Activated CD4-positive, alpha-beta T cell treated with anti-CD3 and anti-CD28 coated beads for 24 hours (primary cell): ENCODE data around the gene SRC.

ENCODE experiments used
- DNase-seq, 2 donors: peaks; one replicate each; pipeline ENCODE4 v3.0.0-alpha.2; 2020; ENCODE audit warnings: low read depth in 2 of 2

Gene SRC

DNA sequence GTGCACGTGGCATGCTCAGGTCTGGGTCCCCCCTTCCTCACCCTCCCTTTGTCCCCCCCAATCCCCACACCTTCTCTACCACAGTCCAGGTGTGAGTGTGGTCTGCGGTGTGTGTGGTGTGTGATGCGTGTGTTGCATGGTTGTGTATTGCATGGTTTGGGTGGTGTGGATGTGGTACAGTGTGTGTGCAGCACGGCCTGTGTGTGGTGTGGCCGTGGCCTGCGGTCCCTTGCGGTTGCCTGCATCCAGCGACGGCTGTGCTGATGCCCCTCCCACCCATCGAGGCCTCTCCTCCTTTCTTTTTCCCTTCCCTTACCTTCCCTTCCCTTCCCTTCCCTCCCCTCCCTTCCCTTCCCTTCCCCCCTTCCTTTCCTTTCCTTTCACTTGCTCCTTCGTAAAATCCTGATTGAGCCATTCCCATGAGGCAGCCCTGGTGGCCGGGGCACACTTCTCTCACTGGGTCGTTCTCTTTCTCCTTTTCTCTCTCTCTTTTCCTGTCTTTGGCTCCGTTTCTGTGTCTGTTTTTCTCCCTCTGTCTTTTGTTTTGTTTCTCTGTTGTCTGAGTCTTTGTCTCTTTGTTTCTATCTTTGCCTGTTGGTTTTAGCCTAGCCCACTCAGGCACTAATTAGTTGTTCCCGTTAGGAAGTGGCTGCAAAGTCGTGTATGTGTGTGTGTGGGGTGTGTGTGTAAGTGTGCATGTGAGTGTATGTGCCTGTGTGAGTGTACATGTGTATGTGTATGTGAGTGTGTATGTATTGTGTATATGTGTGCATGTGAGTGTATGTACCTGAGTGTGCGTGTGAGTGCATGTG, 65.7 kb downstream of the SRC start:
- DNase-seq, result no peak

DNA sequence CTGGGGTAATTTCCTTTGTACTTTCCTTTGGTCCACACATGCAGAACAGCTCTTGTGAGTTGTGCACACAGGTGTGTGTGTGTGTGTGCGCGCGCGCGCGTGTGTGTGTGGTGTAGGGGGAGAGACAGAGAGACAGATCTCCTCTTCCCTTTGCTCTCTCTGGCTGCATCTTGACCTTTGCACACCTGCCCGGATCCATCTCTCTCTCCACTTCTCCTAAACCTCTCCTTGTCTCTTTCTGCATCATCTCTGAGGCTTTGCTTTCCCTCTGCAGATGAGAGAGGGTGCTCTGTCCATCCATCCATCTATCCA, 67.0 kb downstream of the SRC start:
- no peak for DNase-seq

DNA sequence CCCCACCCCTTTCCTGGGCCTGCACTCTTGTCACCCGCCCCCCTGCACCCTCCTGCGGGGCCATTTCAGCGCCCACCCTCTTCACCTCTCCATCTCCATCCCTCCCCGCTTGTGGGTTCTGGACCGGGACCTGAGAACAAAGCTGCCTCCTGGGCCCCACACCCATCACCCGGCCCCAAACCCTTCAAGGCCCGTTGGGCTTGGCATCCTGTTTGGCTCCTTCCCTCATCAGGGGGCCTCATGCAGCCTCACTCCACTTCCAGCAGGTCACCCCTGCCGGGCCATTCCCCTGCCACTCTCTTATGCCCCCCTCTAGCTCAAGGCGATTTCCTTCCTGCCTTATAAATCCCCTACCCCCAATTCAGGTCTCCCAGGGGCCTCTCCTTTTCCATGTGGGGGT, 67.4 kb downstream of the SRC start:
- no peak for DNase-seq

DNA sequence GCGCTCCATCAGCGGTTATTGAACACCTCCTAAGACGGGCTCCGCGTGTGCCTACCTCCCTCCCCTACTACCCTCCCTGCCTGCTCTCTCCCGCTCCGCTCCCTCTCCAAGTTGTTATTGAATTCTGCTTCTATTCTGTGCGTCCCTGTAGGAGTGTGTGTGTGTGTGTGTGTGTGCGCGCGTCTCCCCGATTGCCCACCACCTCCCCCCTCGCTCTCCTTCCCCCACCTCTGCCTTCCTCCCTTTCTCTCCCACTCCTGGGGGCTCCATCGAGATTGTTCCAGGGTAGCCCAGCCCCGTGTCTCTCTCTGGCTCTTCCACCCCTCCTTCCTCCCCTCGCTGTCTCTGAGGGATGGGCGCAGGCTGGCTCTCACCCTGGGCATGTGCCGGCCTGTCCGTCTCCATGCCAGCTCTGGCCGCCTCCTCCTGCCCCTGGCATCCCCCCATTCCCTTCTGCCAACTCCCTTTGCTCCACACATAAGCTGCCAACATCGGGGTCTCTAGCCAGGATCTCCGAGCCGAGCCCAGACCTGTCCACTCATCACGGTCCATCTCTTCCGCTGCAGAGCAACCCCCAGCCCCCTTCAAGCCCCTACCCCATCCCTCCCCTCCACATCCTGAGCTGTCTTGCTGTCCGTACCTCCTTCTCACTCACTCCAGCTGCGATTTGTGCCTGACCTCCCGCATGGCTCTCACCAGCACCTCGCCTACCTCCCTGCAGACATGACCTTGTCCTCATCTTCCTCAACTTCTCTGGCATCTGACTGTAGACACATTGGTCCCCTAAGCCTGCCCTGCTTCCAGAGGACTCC, 68.5 kb downstream of the SRC start:
- DNase-seq, result no peak

DNA sequence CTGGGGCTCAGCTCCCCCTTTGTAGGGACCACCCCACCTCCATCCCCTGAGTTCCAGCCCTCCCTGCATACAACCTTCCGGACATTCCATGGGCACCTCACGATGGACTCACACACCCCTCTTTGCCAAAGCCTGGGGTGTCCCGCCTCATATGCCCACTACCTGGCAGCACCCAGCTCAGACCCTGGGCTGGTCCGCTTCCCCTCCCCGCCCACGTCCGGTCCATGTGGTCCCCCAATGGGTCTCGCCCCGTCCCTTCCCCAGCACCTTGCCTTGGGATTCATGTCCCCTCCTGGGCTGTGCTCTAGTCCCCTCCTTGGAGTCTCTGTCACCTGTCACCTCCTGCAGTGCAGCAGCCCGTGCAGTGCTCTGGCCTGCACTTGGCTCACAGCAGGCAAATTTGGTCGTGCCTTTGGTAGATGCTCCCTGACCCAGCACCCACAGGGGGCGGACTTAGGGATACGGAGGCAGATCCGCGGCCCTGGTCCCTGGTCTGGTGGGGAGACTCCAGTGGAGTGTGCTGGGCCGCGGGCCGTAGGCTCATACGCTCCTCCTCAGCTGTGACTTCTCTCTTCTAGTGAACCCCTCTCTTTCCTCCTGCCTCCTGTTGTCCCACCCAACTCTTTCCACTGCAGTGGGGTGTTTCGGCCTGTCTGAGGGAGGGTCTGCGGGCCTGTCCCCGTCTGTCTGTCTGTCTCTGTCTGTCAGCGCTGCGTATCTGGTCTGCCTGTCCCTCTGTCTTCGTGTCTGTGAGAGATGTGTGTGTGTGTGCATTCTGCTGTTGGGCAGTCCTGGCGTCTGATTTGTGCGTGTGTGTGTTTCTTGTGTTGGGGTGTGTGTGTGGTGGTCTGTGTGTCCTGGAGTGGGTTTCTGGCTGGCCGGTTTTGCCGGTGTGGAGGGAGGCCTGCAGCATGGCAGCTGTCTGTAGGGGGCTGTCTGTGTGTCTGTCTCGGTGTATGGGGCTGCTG, 69.5 kb downstream of the SRC start:
- DNase-seq, result no peak

DNA sequence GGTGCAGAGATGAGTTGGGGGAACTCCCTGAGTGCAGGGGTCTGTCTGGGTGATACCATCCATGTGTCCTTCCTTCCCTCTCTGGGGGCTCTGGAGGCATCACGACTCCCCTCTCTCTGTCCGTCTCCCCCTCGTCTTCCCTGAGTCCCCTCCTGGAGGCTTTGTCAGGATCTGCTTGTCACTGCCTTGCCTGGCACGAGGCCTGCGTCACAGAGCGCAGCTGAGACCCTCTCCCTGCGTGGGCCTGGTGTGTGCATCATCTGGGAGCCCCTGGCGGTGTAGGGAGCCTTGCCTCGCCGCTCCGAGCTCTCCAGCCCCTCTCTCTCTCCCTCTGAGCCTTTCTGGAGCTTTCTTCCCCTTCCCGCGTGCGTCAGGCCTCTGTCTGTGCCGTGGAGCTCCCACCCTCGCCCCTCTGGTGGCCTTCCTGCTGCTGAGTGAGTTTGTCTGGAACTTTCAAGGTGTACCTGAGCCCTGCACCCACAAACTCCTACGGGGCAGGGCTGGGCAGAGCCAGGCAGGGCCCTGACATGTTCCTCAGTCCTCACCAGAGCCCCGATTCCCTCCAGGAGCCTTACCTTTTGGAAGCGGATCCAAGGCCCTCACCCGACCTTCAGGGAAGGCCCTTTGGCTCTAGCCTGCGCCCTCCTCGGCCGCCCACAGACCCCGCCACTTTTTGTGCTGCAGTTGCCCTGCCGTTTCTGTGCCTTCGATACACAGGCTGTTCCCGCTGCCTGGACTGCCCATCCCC, 70.3 kb downstream of the SRC start:
- no peak for DNase-seq

DNA sequence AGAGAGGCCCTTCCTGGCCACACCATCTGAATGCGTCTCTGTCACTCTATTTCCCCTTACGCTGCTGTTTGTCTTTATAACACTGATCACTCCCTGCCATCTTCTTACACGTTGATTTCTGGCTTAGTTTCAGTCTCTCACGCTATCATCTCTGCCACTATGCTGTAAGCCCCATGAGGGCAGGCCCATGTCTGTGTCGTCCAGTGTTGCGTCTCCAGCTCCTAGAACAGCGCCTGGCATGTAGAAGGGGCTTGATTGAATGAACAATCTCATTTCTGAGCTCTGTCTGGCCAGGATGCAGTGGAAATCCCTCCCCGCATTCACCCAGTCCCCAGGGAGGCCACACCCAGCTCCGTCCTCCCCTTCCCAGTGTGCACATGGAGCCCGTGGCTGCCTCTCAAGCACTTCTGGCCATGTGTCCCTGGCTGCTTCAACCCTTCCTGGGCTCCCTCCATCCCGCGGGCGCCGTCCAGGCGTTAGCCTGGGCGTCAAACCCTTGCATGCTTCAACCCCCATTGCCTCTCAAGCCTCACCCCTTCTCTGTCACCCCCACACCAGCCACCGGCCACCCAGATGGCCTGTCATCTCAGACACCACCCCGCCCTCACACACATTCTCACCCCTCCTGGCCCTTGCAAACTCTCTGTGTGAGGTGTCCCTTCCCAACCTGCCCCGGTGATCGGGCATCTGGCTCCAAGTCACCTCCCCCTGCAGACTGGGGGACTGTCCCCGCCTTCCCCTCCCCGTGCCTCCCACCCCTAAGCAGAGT, 71.1 kb downstream of the SRC start:
- DNase-seq, result no peak

DNA sequence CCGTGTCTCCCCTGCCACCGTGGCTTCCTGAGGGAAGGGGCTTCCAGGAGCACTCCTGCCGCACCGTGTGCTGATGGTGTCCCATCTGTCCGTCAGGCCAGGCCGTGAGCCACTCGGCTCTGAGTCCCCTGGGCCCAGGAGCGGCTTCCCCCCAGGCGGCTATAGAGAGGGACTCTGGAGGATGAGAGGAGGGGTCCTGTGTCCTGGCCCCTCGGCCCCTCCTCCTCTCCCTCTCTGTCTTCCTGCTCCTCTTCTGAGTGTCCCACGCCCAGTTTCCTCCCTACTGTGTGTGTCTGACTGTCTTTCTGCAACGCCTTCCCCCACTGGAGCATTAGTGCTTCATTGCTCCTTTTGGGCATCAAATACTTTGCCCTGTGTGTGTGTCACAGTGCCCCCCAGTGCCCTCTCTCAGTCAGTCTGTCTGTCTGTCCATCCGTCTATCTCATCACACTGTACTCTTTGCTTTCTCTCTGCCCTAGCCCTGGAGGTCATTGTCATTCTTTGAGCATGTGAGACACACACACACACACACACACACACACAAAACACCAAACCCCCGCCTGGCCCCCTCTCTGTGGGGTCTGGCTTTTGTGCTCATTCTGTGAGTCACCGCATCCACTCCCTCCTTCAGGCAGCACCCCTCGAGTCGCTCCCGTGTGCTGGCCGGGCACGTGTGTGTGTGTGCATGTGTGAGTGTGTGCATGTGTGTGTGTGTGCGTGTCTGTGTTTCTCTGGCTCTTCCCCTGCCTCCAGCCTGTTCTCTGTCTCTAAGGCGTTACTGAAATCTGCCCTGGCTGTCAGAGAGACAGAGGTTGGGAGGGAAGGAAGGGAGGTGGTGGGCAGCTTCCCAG, 71.9 kb downstream of the SRC start:
- DNase-seq, result no peak

DNA sequence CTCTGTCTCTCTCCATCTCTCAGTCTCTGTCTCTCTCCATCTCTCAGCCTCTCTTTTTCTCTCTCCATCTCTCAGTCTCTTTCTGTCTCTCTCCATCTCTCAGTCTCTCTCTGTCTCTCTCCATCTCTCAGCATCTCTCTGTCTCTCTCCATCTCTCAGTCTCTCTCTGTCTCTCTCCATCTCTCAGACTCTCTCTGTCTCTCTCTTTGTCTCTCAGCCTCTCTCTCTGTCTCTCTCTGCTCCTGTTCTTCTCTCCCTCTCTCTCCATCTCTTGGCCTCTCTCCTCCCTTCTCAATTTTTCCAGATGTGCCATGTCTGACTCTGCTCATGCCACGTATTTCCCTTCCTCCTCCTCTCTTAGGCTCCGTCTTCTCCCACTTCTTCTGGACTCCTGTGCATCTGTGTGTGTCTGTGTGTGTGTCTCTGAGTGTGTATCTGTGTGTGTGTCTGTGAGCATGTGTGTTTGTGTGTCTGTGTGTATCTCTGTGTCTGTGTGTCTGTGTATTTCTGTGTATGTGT, 72.7 kb downstream of the SRC start:
- no peak for DNase-seq

DNA sequence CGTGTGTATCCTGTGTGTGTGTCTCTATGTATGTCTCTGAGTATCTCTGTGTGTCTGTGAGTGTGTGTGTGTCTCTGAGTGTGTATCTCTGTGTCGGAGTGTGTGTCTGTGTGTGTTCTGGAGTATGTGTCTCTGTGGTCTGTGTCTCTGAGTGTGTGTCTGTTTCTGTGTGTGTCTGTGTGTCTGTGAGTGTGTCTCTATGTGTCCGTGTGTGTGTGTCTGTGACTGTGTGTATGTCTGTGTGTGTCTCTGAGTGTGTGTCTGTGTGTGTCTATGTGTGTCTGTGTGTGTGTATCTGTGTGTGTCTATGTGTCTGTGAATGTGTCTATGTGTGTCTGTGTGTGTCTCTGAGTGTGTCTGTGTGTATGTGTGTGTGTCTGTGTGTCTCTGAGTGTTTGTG, 73.4 kb downstream of the SRC start:
- no peak for DNase-seq

DNA sequence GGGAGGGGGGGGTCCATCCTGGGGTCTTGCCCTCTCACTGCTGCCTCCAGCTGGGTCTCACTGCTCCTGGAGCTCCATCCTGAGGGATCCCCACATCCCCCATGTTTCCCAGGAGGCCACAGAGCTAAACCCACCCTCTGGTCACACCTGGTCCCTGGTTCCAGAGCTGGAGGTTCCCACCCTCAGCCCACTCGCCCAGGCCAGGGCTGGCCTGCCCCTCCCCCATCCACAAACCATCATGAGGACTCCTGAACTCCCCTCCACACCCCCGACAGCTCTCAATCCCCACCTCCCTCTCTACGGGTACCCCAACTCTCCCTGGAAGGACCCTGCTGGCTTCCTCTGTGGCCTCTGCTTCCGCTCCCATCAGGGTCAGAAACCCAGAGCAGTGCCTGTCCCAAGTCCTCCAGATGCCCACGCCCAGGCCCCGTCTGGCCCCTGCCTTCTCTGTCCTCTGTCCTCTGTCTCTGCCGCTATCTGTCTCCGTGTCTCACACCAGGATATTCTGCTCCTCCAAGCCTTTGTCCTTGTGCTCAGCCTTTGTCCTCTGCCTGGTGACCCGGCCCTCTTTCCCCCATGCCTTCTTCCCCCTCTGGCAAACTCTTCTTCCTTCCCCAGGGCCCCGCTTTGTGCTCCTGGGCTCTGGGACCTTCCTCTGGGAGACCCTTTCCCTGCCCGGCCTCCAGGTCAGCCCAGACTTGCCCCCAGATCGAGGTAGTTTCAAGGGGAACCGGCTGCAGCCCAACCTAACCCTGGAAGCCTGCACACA, 74.0 kb downstream of the SRC start:
- DNase-seq, result no peak

DNA sequence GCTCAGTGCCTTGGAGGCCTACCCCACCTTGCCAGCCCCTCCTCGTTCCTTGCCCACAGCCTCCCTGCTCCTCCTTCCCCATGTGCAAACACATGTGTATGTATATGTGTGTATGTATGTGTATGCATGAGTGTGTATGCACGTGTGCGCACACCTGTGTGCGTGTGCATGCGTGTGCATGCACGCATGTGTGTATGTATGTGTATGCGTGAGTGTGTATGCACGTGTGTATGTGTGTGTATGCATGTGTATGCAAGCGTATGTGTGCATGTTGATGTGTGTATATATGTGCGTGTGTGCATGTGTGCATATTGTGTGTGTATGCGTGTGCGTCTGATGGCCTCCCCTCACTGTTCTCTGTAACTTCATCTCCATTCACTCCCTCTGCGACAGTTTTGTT, 74.7 kb downstream of the SRC start:
- no peak for DNase-seq

DNA sequence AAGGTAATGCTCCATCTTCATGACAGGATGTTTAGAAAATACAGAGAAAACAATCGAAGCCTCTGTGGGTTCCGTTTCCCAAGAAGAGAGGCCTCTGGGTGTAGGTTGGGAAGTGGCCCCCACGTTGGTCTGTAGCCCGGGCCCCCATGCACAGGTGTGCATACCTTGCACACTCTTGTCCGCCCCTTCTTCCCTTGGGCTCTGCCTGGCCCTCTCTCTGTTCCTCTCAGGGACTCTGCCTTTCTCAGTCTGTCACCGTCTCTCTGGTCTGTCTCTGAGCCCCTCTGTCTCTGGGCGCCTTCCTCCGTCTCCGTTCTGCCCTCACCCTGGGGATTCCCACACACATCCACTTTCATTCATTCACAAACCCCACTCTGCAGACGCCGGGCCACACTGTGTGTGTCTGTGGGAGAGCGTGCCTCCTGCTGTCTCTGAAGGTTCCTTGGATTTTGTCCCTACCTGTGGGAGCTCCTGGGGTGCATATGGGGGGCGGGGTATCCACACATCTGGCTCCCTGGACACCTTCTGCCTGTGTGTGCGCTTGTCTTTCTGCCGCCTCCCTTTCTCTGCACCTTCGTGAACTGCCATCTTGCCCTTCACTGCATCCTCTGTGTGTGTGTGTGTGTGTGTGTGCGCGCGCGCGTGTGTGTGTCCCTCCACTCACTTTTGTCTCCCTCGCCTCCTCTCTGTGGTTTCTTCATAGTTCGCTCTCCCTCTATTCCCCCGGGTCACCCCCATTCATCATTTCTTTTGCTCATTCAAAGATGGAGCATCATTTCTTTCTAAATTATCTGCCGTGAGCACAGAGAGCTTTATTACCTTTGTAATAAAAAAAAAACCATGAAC, 75.3 kb downstream of the SRC start:
- no peak for DNase-seq

DNA sequence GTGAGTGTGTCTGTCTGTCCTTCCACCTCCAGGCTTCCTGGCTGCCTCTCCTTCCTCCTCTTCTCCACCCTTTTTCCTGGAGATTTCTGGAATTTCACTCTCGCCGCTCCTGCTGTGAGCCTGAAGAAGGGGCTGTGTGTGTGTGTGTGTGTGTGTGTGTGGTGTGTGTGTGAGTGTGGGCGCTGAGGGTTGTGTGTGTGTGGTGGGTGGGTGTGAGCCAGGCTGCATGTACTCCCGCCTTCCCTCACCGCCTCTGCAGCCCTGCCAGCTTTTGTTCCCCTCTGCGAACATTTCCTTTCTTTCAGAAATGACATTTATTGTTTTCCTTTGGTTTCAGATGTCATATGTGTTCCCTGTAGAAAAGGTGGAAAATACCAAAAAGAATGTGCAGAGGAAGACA, 76.0 kb downstream of the SRC start:
- DNase-seq, result no peak

DNA sequence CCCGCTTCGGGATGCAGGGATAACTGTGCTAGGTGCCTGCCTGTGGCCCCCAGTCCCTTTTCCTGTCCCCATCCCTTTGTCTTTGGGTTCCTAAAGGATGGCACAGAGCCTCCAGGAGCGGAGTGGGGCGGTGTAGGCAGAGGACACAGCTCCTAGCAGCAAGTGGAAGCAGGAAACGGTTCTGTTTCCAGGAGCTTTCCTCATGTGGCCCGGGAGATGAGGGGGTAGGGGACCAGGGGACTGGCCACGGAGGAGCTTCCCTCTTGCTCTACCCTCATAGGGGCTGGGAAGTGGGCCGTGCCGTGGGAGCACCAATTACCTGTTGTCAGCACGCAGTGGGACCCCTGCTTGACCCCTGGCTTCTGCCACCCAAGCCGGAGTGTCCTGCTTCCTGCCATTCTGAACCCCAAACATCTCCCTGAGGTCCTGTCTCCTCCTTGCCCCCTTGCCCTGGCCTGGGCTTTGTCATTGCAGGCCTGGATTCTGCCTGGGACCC, 76.9 kb downstream of the SRC start:
- no peak for DNase-seq

DNA sequence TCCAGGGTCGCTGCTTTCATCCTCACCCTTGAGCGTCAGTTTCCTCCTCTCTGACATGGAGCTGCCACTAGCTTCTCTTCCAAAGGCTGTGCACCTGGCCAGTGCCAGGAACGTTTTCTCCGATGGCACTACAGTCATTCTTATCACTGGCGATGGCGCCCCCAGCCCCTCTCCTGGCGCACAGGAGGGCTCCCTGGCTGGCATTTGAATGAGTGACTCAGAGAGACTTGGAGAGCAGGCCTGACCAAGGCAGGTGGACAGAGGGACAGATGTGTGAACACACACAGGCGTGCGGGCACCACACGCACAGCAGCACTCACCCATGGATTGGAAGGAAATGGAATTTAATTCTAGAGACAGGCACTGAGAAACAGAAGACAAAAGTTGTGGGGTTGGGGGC, 77.6 kb downstream of the SRC start:
- no peak for DNase-seq

DNA sequence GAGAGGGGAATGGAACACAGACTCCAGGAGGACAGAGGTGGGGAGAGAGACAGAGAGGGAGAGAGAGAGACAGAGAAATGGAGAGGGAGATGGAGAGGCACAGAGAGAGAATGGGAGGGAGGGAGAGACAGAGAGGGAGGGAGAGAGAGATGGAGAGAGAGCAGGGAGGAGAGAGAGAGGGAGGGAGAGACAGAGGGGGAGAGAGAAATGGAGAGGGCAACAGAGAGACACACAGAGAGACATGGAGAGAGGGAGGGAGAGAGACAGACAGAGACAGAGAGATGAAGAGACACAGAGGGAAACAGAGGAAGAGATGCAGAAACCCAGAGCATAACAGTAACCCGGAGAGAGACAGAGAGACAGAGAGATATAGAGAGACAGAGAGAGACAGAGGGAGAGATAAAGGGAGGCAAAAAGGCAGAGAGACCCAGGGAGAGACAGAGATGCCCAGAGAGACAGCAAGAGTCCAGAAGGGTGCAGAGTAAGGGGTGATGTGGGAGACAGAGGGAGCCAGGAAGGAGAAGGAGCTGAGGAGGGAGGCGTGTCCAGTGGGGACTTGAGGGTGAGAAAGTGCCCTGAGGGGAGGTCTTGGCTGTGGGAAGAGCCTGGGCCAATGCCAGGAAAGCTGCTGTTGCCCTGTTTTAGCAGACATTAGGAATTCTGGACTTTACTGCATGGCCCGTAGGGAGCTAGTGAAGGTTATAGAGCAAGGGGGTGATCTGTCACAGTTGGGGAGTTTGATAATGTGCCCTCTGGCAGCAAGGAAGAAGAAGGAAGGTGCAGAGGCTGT, 78.3 kb downstream of the SRC start:
- no peak for DNase-seq
